ENCODE measurements around the gene PPP1R12A.

PPP1R12A gene

GRCh38 chr12:79935624-79936345, 888 bp upstream of the PPP1R12A start:
- DNase-seq, result no peak

- no peak for DNase-seq
Observed at GRCh38 chr12:79934281-79935020, 446 bp downstream of the PPP1R12A start.

- peak; percentile 39 for DNase-seq
Observed at GRCh38 chr12:79933532-79934264, 1.2 kb downstream of the PPP1R12A start.

- no peak for DNase-seq
Observed at GRCh38 chr12:79933043-79933442, 1.9 kb downstream of the PPP1R12A start.

GRCh38 chr12:79932357-79932756, 2.5 kb downstream of the PPP1R12A start:
- DNase-seq, result no peak

- DNase-seq, result no peak
Observed at GRCh38 chr12:79929065-79929464, 5.8 kb downstream of the PPP1R12A start.

GRCh38 chr12:79927772-79928474, 7.0 kb downstream of the PPP1R12A start:
- DNase-seq, result peak; percentile 6

- DNase-seq, result no peak
Observed at GRCh38 chr12:79926951-79927350, 7.9 kb downstream of the PPP1R12A start.

GRCh38 chr12:79925492-79925891, 9.4 kb downstream of the PPP1R12A start:
- DNase-seq, result no peak

- DNase-seq, result no peak
Observed at GRCh38 chr12:79921786-79922185, 13.1 kb downstream of the PPP1R12A start.

- no peak for DNase-seq
Observed at GRCh38 chr12:79920421-79921238, 14.3 kb downstream of the PPP1R12A start.

GRCh38 chr12:79919762-79920161, 15.1 kb downstream of the PPP1R12A start:
- no peak for DNase-seq

GRCh38 chr12:79916826-79917225, 18.1 kb downstream of the PPP1R12A start:
- DNase-seq, result no peak

- DNase-seq, result no peak
Observed at GRCh38 chr12:79911889-79912656, 22.8 kb downstream of the PPP1R12A start.

- DNase-seq, result no peak
Observed at GRCh38 chr12:79908366-79908765, 26.5 kb downstream of the PPP1R12A start.

GRCh38 chr12:79901506-79901905, 33.4 kb downstream of the PPP1R12A start:
- DNase-seq, result no peak

GRCh38 chr12:79900951-79901350, 33.9 kb downstream of the PPP1R12A start:
- DNase-seq, result no peak

GRCh38 chr12:79900199-79900598, 34.7 kb downstream of the PPP1R12A start:
- no peak for DNase-seq

- no peak for DNase-seq
Observed at GRCh38 chr12:79897617-79898016, 37.3 kb downstream of the PPP1R12A start.

- DNase-seq, result no peak
Observed at GRCh38 chr12:79895804-79896203, 39.1 kb downstream of the PPP1R12A start.

- no peak for DNase-seq
Observed at GRCh38 chr12:79895071-79895470, 39.8 kb downstream of the PPP1R12A start.

Data from RPMI8226 (cell line).